Measurements from ENCODE around the gene ABCC10. TPM values are rescaled to one million over a fixed set of nuclear protein-coding genes. Genes with fewer than 3 reads are reported as not detected.
"Not testable (repeated sequence)": the region's sequence is repeated elsewhere in the genome, so short reads cannot be mapped to it uniquely, and the experiment has no call there.

Gene ABCC10
- polyA plus RNA-seq, 1 donor from 2014 or later: 22.4 TPM

GRCh38 chr6:43464337-43464736, 37.0 kb downstream of the ABCC10 start:
- H3K27me3 ChIP-seq (ENCODE audit: insufficient read depth, low read depth, low read length): peaks cover 3% of the 10 kb centered on the region
- H3K27ac ChIP-seq (ENCODE audit: low read length): no peak overlapping the region
- H4K20me1 ChIP-seq (ENCODE audit: insufficient read depth): no peaks in the 10 kb centered on the region
- H3F3A ChIP-seq (ENCODE audit: insufficient read depth, low read length, poor library complexity, severe bottlenecking): no peaks in the 10 kb centered on the region
- H3K36me3 ChIP-seq (ENCODE audit: insufficient read depth, low read length): no peaks in the 10 kb centered on the region
- H3K9me2 ChIP-seq (ENCODE audit: insufficient read depth, low read length): no peaks in the 10 kb centered on the region
- no peak for TF ChIP-seq EP300 (conservative IDR thresholded peaks at IDR 0.05; ENCODE audit: poor library complexity, severe bottlenecking)
- no peak for TF ChIP-seq REST (IDR thresholded peaks at IDR 0.05; ENCODE audit: borderline replicate concordance)
- TF ChIP-seq TAF1 (IDR thresholded peaks at IDR 0.05; ENCODE audit: low read depth): no peak
- no peak for TF ChIP-seq RAD21 (conservative IDR thresholded peaks at IDR 0.05)
- TF ChIP-seq POLR2AphosphoS5 (IDR thresholded peaks at IDR 0.05): no peak
- no peak for TF ChIP-seq CTCF (IDR thresholded peaks at IDR 0.05; ENCODE audit: poor library complexity, severe bottlenecking)
- TF ChIP-seq SMC3 (conservative IDR thresholded peaks at IDR 0.05; ENCODE audit: poor library complexity): no peak
- TF ChIP-seq MXI1 (conservative IDR thresholded peaks at IDR 0.05; ENCODE audit: poor library complexity, severe bottlenecking): no peak
- no peaks in the 10 kb centered on the region for H3K9me3 ChIP-seq (ENCODE audit: low read length)
- H2AFZ ChIP-seq (ENCODE audit: low read depth, low read length): no peak overlapping the region
- no peak overlapping the region for H3K4me2 ChIP-seq (ENCODE audit: low read length)
- H3K79me2 ChIP-seq (replicated peaks; ENCODE audit: insufficient read depth, low read length): no peaks in the 10 kb centered on the region
- no peak overlapping the region for H3K4me3 ChIP-seq (ENCODE audit: low read length)
- no peak overlapping the region for H3K9ac ChIP-seq (ENCODE audit: low read length)

- no peak overlapping the region for H3K27ac ChIP-seq (ENCODE audit: low read length)
- no peaks in the 10 kb centered on the region for H3K9me2 ChIP-seq (ENCODE audit: insufficient read depth, low read length)
- no peaks in the 10 kb centered on the region for H3K9me3 ChIP-seq (ENCODE audit: low read length)
- TF ChIP-seq EP300 (conservative IDR thresholded peaks at IDR 0.05; ENCODE audit: poor library complexity, severe bottlenecking): no peak
- TF ChIP-seq RAD21 (conservative IDR thresholded peaks at IDR 0.05): no peak
- TF ChIP-seq POLR2AphosphoS5 (IDR thresholded peaks at IDR 0.05): no peak
- no peak for TF ChIP-seq REST (IDR thresholded peaks at IDR 0.05; ENCODE audit: borderline replicate concordance)
- no peak for TF ChIP-seq CTCF (IDR thresholded peaks at IDR 0.05; ENCODE audit: poor library complexity, severe bottlenecking)
- no peak for TF ChIP-seq SMC3 (conservative IDR thresholded peaks at IDR 0.05; ENCODE audit: poor library complexity)
- TF ChIP-seq TAF1 (IDR thresholded peaks at IDR 0.05; ENCODE audit: low read depth): no peak
- TF ChIP-seq EZH2 (IDR thresholded peaks at IDR 0.05; ENCODE audit: borderline replicate concordance, insufficient read depth, low read length, poor library complexity, severe bottlenecking): no peak
- no peak for TF ChIP-seq MXI1 (conservative IDR thresholded peaks at IDR 0.05; ENCODE audit: poor library complexity, severe bottlenecking)
- no peaks in the 10 kb centered on the region for H3K79me2 ChIP-seq (replicated peaks; ENCODE audit: insufficient read depth, low read length)
- H4K20me1 ChIP-seq (ENCODE audit: insufficient read depth): no peaks in the 10 kb centered on the region
- no peak overlapping the region for H3K9ac ChIP-seq (ENCODE audit: low read length)
- H3K36me3 ChIP-seq (ENCODE audit: insufficient read depth, low read length): no peaks in the 10 kb centered on the region
- H2AFZ ChIP-seq (ENCODE audit: low read depth, low read length): no peak overlapping the region
- no peaks in the 10 kb centered on the region for H3K27me3 ChIP-seq (ENCODE audit: insufficient read depth, low read depth, low read length)
- no peaks in the 10 kb centered on the region for H3F3A ChIP-seq (ENCODE audit: insufficient read depth, low read length, poor library complexity, severe bottlenecking)
- H3K4me2 ChIP-seq (ENCODE audit: low read length): no peak overlapping the region
- no peak overlapping the region for H3K4me3 ChIP-seq (ENCODE audit: low read length)
Measured at GRCh38 chr6:43465948-43466347, 38.6 kb downstream of the ABCC10 start.

GRCh38 chr6:43467265-43467664, 39.9 kb downstream of the ABCC10 start:
- not testable (repeated sequence) for H3K36me3 ChIP-seq (ENCODE audit: insufficient read depth, low read length); H3K9me2 ChIP-seq (ENCODE audit: insufficient read depth, low read length); H4K20me1 ChIP-seq (ENCODE audit: insufficient read depth); H3K9ac ChIP-seq (ENCODE audit: low read length); H3K27me3 ChIP-seq (ENCODE audit: insufficient read depth, low read depth, low read length); H3K9me3 ChIP-seq (ENCODE audit: low read length); H3K4me3 ChIP-seq (ENCODE audit: low read length); H3K27ac ChIP-seq (ENCODE audit: low read length); H3K4me2 ChIP-seq (ENCODE audit: low read length); H3F3A ChIP-seq (ENCODE audit: insufficient read depth, low read length, poor library complexity, severe bottlenecking); H2AFZ ChIP-seq (ENCODE audit: low read depth, low read length); H3K79me2 ChIP-seq (replicated peaks; ENCODE audit: insufficient read depth, low read length)

Data from neural cell (in vitro differentiated cells).